ENCODE results near the gene FZR1. TPM values are rescaled to one million over a fixed set of nuclear protein-coding genes. Genes with fewer than 3 reads are reported as not detected.
"Not testable (repeated sequence)": the region's sequence is repeated elsewhere in the genome, so short reads cannot be mapped to it uniquely, and the experiment has no call there.

The FZR1 gene
- total and polyA plus RNA-seq, 2 of the 4 experiments (the other 2 are of a cell fraction) = 21.5 to 47.8 TPM

DNA sequence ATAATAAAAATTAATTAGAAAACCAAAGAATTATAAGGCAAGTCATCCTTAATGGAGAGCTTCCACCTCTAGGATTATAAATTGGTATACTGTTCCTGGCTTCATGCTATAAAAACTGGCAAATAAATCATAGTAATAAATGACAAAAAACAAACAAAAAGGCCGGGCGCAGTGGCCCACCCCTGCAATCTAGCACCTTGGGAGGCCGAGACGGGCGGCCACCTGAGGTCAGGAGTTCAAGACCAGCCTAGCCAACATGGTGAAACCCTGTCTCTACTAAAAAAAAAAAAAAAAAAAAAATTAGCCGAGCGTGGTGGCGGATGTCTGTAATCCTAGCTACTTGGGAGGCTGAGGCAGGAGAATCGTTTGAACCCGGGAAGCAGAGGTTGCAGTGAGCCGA is 63.9 kb downstream of the FZR1 start:
- H3K14ac ChIP-seq (replicated peaks; ENCODE audit: low read depth, low read length); H2AFZ ChIP-seq (replicated peaks; ENCODE audit: low read length, poor library complexity); H2BK120ac ChIP-seq (ENCODE audit: low read depth, low read length); in situ Hi-C loops (cut with MboI; ENCODE audit: low sequenced_read_pairs); H3K27me3 ChIP-seq (ENCODE audit: control insufficient read depth, insufficient read depth, low read length); H3K23ac ChIP-seq (ENCODE audit: low read depth, low read length); H2BK20ac ChIP-seq (ENCODE audit: low read depth, low read length); DNase-seq; H3K4me3 ChIP-seq (ENCODE audit: insufficient read depth, low read depth, low read length); dilution Hi-C loops (cut with HindIII; ENCODE audit: low sequenced_read_pairs, unreplicated experiment); ATAC-seq (ENCODE audit: low read depth); H3K27ac ChIP-seq (ENCODE audit: insufficient read depth, low read length); H2BK5ac ChIP-seq (ENCODE audit: low read depth, low read length, poor library complexity, severe bottlenecking); H3K9me3 ChIP-seq (ENCODE audit: control insufficient read depth, insufficient read depth, low read length); H3K4me2 ChIP-seq (ENCODE audit: low read depth, low read length); BruUV-seq (replicated peaks); H3K18ac ChIP-seq (ENCODE audit: low read depth, low read length); intact Hi-C loops (cut with micrococcal nuclease); H2BK15ac ChIP-seq (ENCODE audit: low read depth, low read length); H4K5ac ChIP-seq (ENCODE audit: low read depth, low read length); H3K4ac ChIP-seq (ENCODE audit: low read depth, low read length); H3K36me3 ChIP-seq (ENCODE audit: control insufficient read depth, insufficient read depth, low read length); H2AK5ac ChIP-seq (ENCODE audit: low read depth, low read length); H3K9me1 ChIP-seq (ENCODE audit: insufficient read depth, low read length); H2AK9ac ChIP-seq (replicated peaks; ENCODE audit: low read depth, low read length, poor library complexity); POLR2A ChIA-PET (ENCODE audit: unreplicated experiment); H3K56ac ChIP-seq (ENCODE audit: extremely low read depth, insufficient read depth, low read length); H4K91ac ChIP-seq (ENCODE audit: insufficient read depth, low read depth, low read length); H3K9ac ChIP-seq (ENCODE audit: low read depth, low read length); H3K4me1 ChIP-seq (ENCODE audit: control insufficient read depth, insufficient read depth, low read length); H4K8ac ChIP-seq (ENCODE audit: low read depth in 2 of 2, low read length in 2 of 2): not testable (repeated sequence)
- Histone ChIP-seq H4K20me1 (ENCODE audit: insufficient read depth, low read length) (peaks cover 10% of the 10 kb centered on the region; the same call in 1 of the 2 replicates), H3K79me1 (ENCODE audit: low read depth in 1 of 2, low read length in 2 of 2) (peaks cover 7 to 22% of the 10 kb centered on the region in 2 experiments; a peak in 3 of 4 replicates)
- CTCF ChIA-PET = interaction anchor here (0.6 to 1.1 kb wide), 3 partner anchors 25 to 683 kb away, joined by 3 to 5 read pairs (median 3); no protein-coding TSS in a partner anchor
- no CpG with 5 or more reads among the region's 11 CpGs for WGBS, 2 experiments (ENCODE audit: extremely low coverage in 2 of 2, insufficient read length in 1 of 2)

All from IMR-90 (cell line).